ENCODE measurements around the gene CHD5.

DNA sequence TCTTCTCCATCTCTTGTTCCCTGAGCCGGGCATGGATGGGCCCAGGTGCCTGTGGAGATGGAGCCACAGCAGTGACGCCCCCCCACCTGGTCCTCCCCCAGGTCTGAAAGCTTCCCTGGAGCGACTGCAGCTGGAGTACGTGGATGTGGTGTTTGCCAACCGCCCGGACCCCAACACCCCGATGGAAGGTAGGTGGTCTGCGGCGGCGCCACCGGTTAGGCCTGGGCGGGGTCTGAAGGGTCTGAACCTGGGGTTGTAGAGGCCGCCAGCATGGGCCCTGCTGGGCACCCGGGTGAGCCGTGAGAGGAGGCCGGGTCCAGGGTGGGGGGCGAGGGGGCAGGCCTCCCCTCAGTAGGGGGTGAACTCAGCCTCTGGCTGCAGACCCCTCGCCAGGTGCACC, 89.8 kb downstream of the CHD5 start:
- TF ChIP-seq CTCF (IDR thresholded peaks at IDR 0.05) = no peak
- no peak for TF ChIP-seq POLR2A (IDR thresholded peaks at IDR 0.05)
